ENCODE results near the gene MBIP. TPM values are rescaled to one million over a fixed set of nuclear protein-coding genes. Genes with fewer than 3 reads are reported as not detected.
"Not testable (repeated sequence)": the region's sequence is repeated elsewhere in the genome, so short reads cannot be mapped to it uniquely, and the experiment has no call there.

The MBIP gene
- total RNA-seq, 1 donor from 2014 or later: 12.9 TPM

GRCh38 chr14:36356862-36357261 lies 36.4 kb upstream of the MBIP start:
- no peak for TF ChIP-seq CTCF (conservative IDR thresholded peaks at IDR 0.05; ENCODE audit: low read depth, low read length)
- DNase-seq (ENCODE audit: low read depth): no peak
- H3K4me3 ChIP-seq (ENCODE audit: low read depth, low read length): no peak overlapping the region

- TF ChIP-seq CTCF (conservative IDR thresholded peaks at IDR 0.05; ENCODE audit: low read depth, low read length): no peak
- no peak for DNase-seq (ENCODE audit: low read depth)
Measured at GRCh38 chr14:36346052-36346451, 25.6 kb upstream of the MBIP start.

GRCh38 chr14:36344211-36344610 lies 23.8 kb upstream of the MBIP start:
- TF ChIP-seq CTCF (conservative IDR thresholded peaks at IDR 0.05; ENCODE audit: low read depth, low read length): no peak
- no peak for DNase-seq (ENCODE audit: low read depth)
- H3K4me3 ChIP-seq (ENCODE audit: low read depth, low read length): no peak overlapping the region

More at GRCh38 chr14:36346052-36346451, 25.6 kb upstream of the MBIP start:
- H3K4me3 ChIP-seq (ENCODE audit: low read depth, low read length): no peak overlapping the region

GRCh38 chr14:36341811-36342210 lies 21.4 kb upstream of the MBIP start:
- not testable (repeated sequence) for H3K4me3 ChIP-seq (ENCODE audit: low read depth, low read length); DNase-seq (ENCODE audit: low read depth)

GRCh38 chr14:36340276-36340890 lies 19.9 kb upstream of the MBIP start:
- H3K4me3 ChIP-seq (ENCODE audit: low read depth, low read length): no peak overlapping the region
- no peak for TF ChIP-seq CTCF (conservative IDR thresholded peaks at IDR 0.05; ENCODE audit: low read depth, low read length)
- DNase-seq (ENCODE audit: low read depth): no peak

- no peak for TF ChIP-seq CTCF (conservative IDR thresholded peaks at IDR 0.05; ENCODE audit: low read depth, low read length)
- DNase-seq (ENCODE audit: low read depth): no peak
- no peak overlapping the region for H3K4me3 ChIP-seq (ENCODE audit: low read depth, low read length)
Measured at GRCh38 chr14:36339816-36340215, 19.4 kb upstream of the MBIP start.

- no peak overlapping the region for H3K4me3 ChIP-seq (ENCODE audit: low read depth, low read length)
- DNase-seq (ENCODE audit: low read depth): no peak
- TF ChIP-seq CTCF (conservative IDR thresholded peaks at IDR 0.05; ENCODE audit: low read depth, low read length): no peak
Measured at GRCh38 chr14:36333119-36333518, 12.7 kb upstream of the MBIP start.

- DNase-seq (ENCODE audit: low read depth); H3K4me3 ChIP-seq (ENCODE audit: low read depth, low read length): not testable (repeated sequence)
Measured at GRCh38 chr14:36327573-36327972, 7.1 kb upstream of the MBIP start.

Measured in epithelial cell of proximal tubule (primary cell).